Smooth muscle cell (in vitro differentiated cells): ENCODE measurements around the gene EIF2S2. TPM values are rescaled to one million over a fixed set of nuclear protein-coding genes. Genes with fewer than 3 reads are reported as not detected.

ENCODE experiments used
- DNase-seq: peaks from one replicate; lab custom pipeline; 2025; ENCODE audit not compliant: unreplicated experiment; lab: John Stamatoyannopoulos, UW
- H2AFZ ChIP-seq: fragments of 200-600 bp; sonication (generic); 2 replicates; pipeline ENCODE4 v1.6.0; 2016; ENCODE audit warnings: antibody characterized with exemption, low read depth, mild to moderate bottlenecking
- H3F3A ChIP-seq: fragments of 200-600 bp; sonication (generic); 2 replicates; pipeline ENCODE4 v1.6.0; 2017; ENCODE audit warnings: antibody characterized with exemption, low read depth
- H3K27ac ChIP-seq: fragments of 200-600 bp; sonication (generic); 2 replicates; pipeline ENCODE4 v1.5.1; 2016; ENCODE audit warnings: low read depth, mild to moderate bottlenecking
- H3K27me3 ChIP-seq: fragments of 200-600 bp; sonication (generic); 2 replicates; pipeline ENCODE4 v1.6.1; 2016; ENCODE audit warnings: low read depth, mild to moderate bottlenecking
- H3K36me3 ChIP-seq: fragments of 200-600 bp; sonication (generic); 2 replicates; pipeline ENCODE4 v1.5.1; 2016; ENCODE audit warnings: low read depth
- H3K4me1 ChIP-seq: fragments of 200-600 bp; sonication (generic); 2 replicates; pipeline ENCODE4 v1.5.1; 2016; ENCODE audit warnings: low read depth
- H3K4me2 ChIP-seq: fragments of 200-600 bp; sonication (generic); 2 replicates; pipeline ENCODE4 v1.6.0; 2016; ENCODE audit warnings: mild to moderate bottlenecking
- H3K4me3 ChIP-seq: fragments of 200-600 bp; sonication (generic); 2 replicates; pipeline ENCODE4 v1.5.1; 2016; ENCODE audit warnings: mild to moderate bottlenecking
- H3K79me2 ChIP-seq: fragments of 200-600 bp; sonication (generic); 2 replicates; pipeline ENCODE4 v1.6.0; 2016; ENCODE audit warnings: low read depth, mild to moderate bottlenecking
- H3K9ac ChIP-seq: fragments of 200-600 bp; sonication (generic); 2 replicates; pipeline ENCODE4 v1.6.0; 2016; ENCODE audit warnings: low read depth
- H3K9me3 ChIP-seq: fragments of 200-600 bp; sonication (generic); replicated peaks from 2 replicates; pipeline ENCODE4 v1.5.1; 2016; ENCODE audit warnings: low read depth
- H4K20me1 ChIP-seq: fragments of 200-600 bp; sonication (generic); 2 replicates; pipeline ENCODE4 v1.6.0; 2016; ENCODE audit warnings: low read depth
- WGBS: methylation state at CpG from one replicate; pipeline ENCODE4 v1.1.7; 2016; ENCODE audit warnings: low lambda C conversion rate; 5-methylcytosine and 5-hydroxymethylcytosine counted together
- polyA plus RNA-seq: library from polyadenylated mRNA; unstranded; fragments of >200 nt; fragmentation: Nextera tagmentation; extraction: Ambion mirVana; gene quantifications from 2 replicates; pipeline ENCODE4 v1.2.1, GENCODE V29; 2016
- total RNA-seq: library from RNA; depleted of rRNA; stranded (reverse); fragments of >200 nt; gene quantifications from 2 replicates; pipeline ENCODE4 v1.2.3, GENCODE V29; 2014
- TF ChIP-seq, protein P1 (sequence below): fragments of 200-600 bp; sonication (generic); IDR thresholded peaks from 2 replicates; pipeline ENCODE4 v1.5.1; 2017; ENCODE audit warnings: borderline replicate concordance, mild to moderate bottlenecking, antibody characterized with exemption; ENCODE audit not compliant: insufficient read depth, poor library complexity, severe bottlenecking

EIF2S2 gene
- total and polyA plus RNA-seq, 2 experiments from 2014 or later = 38.6 to 69.8 TPM

GRCh38 chr20:34104059-34104458, 8.0 kb downstream of the EIF2S2 start:
- peaks cover 100% of the 10 kb centered on the region for H4K20me1 ChIP-seq
- no peak overlapping the region for H3K4me3 ChIP-seq
- H3K9me3 ChIP-seq = no peaks in the 10 kb centered on the region
- peaks cover 2% of the 10 kb centered on the region for H3K4me1 ChIP-seq
- no peaks in the 10 kb centered on the region for H3K27me3 ChIP-seq
- peaks cover 25% of the 10 kb centered on the region for H3K36me3 ChIP-seq
- no peak overlapping the region for H3K9ac ChIP-seq
- H3K4me2 ChIP-seq = no peak overlapping the region
- DNase-seq = no peak
- no peak overlapping the region for H2AFZ ChIP-seq
- TF ChIP-seq, protein P1, sequence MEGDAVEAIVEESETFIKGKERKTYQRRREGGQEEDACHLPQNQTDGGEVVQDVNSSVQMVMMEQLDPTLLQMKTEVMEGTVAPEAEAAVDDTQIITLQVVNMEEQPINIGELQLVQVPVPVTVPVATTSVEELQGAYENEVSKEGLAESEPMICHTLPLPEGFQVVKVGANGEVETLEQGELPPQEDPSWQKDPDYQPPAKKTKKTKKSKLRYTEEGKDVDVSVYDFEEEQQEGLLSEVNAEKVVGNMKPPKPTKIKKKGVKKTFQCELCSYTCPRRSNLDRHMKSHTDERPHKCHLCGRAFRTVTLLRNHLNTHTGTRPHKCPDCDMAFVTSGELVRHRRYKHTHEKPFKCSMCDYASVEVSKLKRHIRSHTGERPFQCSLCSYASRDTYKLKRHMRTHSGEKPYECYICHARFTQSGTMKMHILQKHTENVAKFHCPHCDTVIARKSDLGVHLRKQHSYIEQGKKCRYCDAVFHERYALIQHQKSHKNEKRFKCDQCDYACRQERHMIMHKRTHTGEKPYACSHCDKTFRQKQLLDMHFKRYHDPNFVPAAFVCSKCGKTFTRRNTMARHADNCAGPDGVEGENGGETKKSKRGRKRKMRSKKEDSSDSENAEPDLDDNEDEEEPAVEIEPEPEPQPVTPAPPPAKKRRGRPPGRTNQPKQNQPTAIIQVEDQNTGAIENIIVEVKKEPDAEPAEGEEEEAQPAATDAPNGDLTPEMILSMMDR = no peak
- WGBS = 97% methylated on average over 3 of the region's 3 CpGs
- H3K27ac ChIP-seq = no peak overlapping the region
- peaks cover 10% of the 10 kb centered on the region for H3F3A ChIP-seq
- peaks cover 86% of the 10 kb centered on the region for H3K79me2 ChIP-seq

DNA sequence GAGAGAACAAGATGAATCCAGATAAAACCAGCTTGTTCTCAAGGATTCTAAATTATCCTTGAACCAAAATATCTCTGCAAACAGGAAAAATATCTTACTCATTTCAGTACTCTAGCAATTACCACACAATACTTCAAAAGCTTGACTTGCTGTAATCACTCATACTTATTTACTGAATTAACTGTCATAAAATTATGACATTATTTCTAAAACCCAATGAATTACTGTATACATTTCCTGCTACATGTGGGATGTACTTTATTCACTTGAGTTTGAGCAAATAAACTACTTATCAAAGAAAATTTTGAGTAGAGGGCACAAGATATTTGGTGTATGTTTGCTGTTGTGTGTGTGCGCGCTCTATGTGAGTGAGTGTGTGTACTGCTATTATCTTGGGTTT, 9.7 kb downstream of the EIF2S2 start:
- no peaks in the 10 kb centered on the region for H3K27me3 ChIP-seq
- peaks cover 100% of the 10 kb centered on the region for H4K20me1 ChIP-seq
- no peak for DNase-seq
- WGBS = 96% methylated on average over 2 of the region's 2 CpGs
- H3K4me1 ChIP-seq = no peaks in the 10 kb centered on the region
- H3K36me3 ChIP-seq = peaks cover 34% of the 10 kb centered on the region
- no peak overlapping the region for H3K4me2 ChIP-seq
- TF ChIP-seq, protein P1 = no peak
- peak overlapping the region; percentile 3 for H3K27ac ChIP-seq
- no peak overlapping the region for H3K9ac ChIP-seq
- H3K79me2 ChIP-seq = peaks cover 73% of the 10 kb centered on the region
- no peak overlapping the region for H2AFZ ChIP-seq
- no peaks in the 10 kb centered on the region for H3K9me3 ChIP-seq
- H3F3A ChIP-seq = peaks cover 10% of the 10 kb centered on the region
- no peak overlapping the region for H3K4me3 ChIP-seq

DNA sequence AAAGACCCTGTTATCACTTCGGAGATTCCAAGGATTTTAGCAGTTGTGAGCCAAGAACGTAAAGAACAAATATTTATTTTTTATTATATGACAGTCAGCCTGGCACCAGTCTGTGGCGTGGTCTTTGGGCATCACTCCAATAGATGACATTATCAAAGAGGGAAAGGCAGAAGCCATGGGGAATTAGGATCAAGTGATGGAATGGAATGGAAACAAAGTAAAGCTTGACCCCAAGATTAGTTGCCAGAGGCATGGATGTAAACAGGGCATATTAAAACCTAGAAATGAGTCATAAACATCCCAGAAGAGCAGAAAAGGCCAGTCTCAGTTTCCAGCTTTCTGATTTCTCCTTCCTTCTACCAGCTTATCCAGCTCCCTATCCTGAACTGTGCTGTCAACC, 11.5 kb downstream of the EIF2S2 start:
- Histone ChIP-seq H3K9me3 (no peaks in the 10 kb centered on the region), H2AFZ (no peak overlapping the region), H4K20me1 (peaks cover 100% of the 10 kb centered on the region), H3K9ac (no peak overlapping the region), H3K27ac (no peak overlapping the region), H3K4me3 (no peak overlapping the region), H3K79me2 (peaks cover 64% of the 10 kb centered on the region), H3K36me3 (peaks cover 46% of the 10 kb centered on the region), H3K4me1 (no peaks in the 10 kb centered on the region), H3K4me2 (no peak overlapping the region), H3F3A (peaks cover 14% of the 10 kb centered on the region), H3K27me3 (no peaks in the 10 kb centered on the region)
- TF ChIP-seq, protein P1 = no peak
- WGBS = 83% methylated on average over 3 of the region's 3 CpGs
- no peak for DNase-seq

- H3F3A ChIP-seq = peaks cover 11% of the 10 kb centered on the region
- no peak for DNase-seq
- H3K79me2 ChIP-seq = peaks cover 62% of the 10 kb centered on the region
- H3K27me3 ChIP-seq = no peaks in the 10 kb centered on the region
- H3K27ac ChIP-seq = no peak overlapping the region
- 97% methylated on average over 5 of the region's 5 CpGs for WGBS
- H3K9ac ChIP-seq = no peak overlapping the region
- H3K4me1 ChIP-seq = no peaks in the 10 kb centered on the region
- peaks cover 99% of the 10 kb centered on the region for H4K20me1 ChIP-seq
- no peak overlapping the region for H3K4me3 ChIP-seq
- no peak overlapping the region for H3K4me2 ChIP-seq
- no peak overlapping the region for H2AFZ ChIP-seq
- TF ChIP-seq, protein P1 = no peak
- H3K9me3 ChIP-seq = no peaks in the 10 kb centered on the region
- peaks cover 42% of the 10 kb centered on the region for H3K36me3 ChIP-seq
Measured at GRCh38 chr20:34099675-34100074, 12.4 kb downstream of the EIF2S2 start.
